ENCODE results near the gene CACFD1.

CACFD1 gene

GRCh38 chr9:133494636-133495326 is 35.0 kb downstream of the CACFD1 start:
- FAIRE-seq (no peak), DNase-seq (ENCODE audit: extremely low spot score, insufficient read length, low read depth) (no peak)

- FAIRE-seq: no peak
- DNase-seq (ENCODE audit: extremely low spot score, insufficient read length, low read depth): no peak
These were observed 35.8 kb downstream of the CACFD1 start for GRCh38 chr9:133495327-133496293.

- no peak for FAIRE-seq
These were observed 37.4 kb downstream of the CACFD1 start for GRCh38 chr9:133496861-133497842.

GRCh38 chr9:133499132-133499891 is 39.5 kb downstream of the CACFD1 start:
- DNase-seq (ENCODE audit: extremely low spot score, insufficient read length, low read depth) (no peak), FAIRE-seq (no peak)

More at GRCh38 chr9:133496861-133497842, 37.4 kb downstream of the CACFD1 start:
- no peak for DNase-seq (ENCODE audit: extremely low spot score, insufficient read length, low read depth)

GRCh38 chr9:133499892-133500270 is 40.1 kb downstream of the CACFD1 start:
- no peak for DNase-seq (ENCODE audit: extremely low spot score, insufficient read length, low read depth)
- no peak for FAIRE-seq

GRCh38 chr9:133502112-133502511 is 42.3 kb downstream of the CACFD1 start:
- FAIRE-seq (no peak), DNase-seq (ENCODE audit: extremely low spot score, insufficient read length, low read depth) (no peak)

- DNase-seq (ENCODE audit: extremely low spot score, insufficient read length, low read depth): no peak
- no peak for FAIRE-seq
These were observed 45.5 kb downstream of the CACFD1 start for GRCh38 chr9:133505186-133505830.

- no peak for FAIRE-seq
- no peak for DNase-seq (ENCODE audit: extremely low spot score, insufficient read length, low read depth)
These were observed 46.3 kb downstream of the CACFD1 start for GRCh38 chr9:133505901-133506652.

GRCh38 chr9:133506653-133507038 is 46.9 kb downstream of the CACFD1 start:
- FAIRE-seq (no peak), DNase-seq (ENCODE audit: extremely low spot score, insufficient read length, low read depth) (no peak)

- no peak for DNase-seq (ENCODE audit: extremely low spot score, insufficient read length, low read depth)
- FAIRE-seq: no peak
These were observed 47.6 kb downstream of the CACFD1 start for GRCh38 chr9:133507246-133507965.

GRCh38 chr9:133508046-133508445 is 48.3 kb downstream of the CACFD1 start:
- DNase-seq (ENCODE audit: extremely low spot score, insufficient read length, low read depth): no peak

GRCh38 chr9:133509179-133510083 is 49.7 kb downstream of the CACFD1 start:
- FAIRE-seq (no peak), DNase-seq (ENCODE audit: extremely low spot score, insufficient read length, low read depth) (no peak)

More at GRCh38 chr9:133508046-133508445, 48.3 kb downstream of the CACFD1 start:
- FAIRE-seq: no peak

GRCh38 chr9:133510926-133511505 is 51.2 kb downstream of the CACFD1 start:
- DNase-seq (ENCODE audit: extremely low spot score, insufficient read length, low read depth): no peak
- FAIRE-seq: no peak

GRCh38 chr9:133511607-133512006 is 51.8 kb downstream of the CACFD1 start:
- FAIRE-seq (no peak), DNase-seq (ENCODE audit: extremely low spot score, insufficient read length, low read depth) (no peak)

- no peak for FAIRE-seq
- no peak for DNase-seq (ENCODE audit: extremely low spot score, insufficient read length, low read depth)
These were observed 52.8 kb downstream of the CACFD1 start for GRCh38 chr9:133512253-133513213.

Measured in GM18507 (cell line).